ENCODE results near the gene SPRR2F. TPM values are rescaled to one million over a fixed set of nuclear protein-coding genes. Genes with fewer than 3 reads are reported as not detected.

SPRR2F gene
- total and polyA plus RNA-seq, 2 donors (not counting 3 experiments of a cell fraction or from before 2014, with no cell fraction given), result not detected

DNA sequence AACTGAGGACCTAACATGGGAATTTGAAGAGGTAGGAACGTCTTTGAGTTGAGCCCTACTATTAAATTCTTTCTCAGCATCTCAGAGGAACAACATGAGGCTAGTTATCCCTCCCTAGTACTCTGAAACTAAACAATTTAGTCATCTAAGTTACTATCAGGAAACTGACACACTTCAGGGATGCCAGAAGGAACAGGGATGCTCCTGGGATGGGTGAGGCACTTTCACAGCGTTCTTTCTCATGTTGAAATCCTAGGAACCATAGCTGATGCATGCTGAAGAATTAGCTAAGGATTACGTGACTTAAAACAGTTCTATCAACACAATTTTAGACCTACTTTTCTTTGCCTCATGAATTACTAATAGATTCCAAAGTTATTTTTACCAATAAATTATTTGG is 39.2 kb upstream of the SPRR2F start:
- Histone ChIP-seq H3K9me3 (replicated peaks; ENCODE audit: control insufficient read depth, insufficient read depth, low read length) (no peaks in the 10 kb centered on the region), H3K27me3 (ENCODE audit: control insufficient read depth in 2 of 2, insufficient read depth in 2 of 2, low read length in 2 of 2) (peaks cover 0 to 3% of the 10 kb centered on the region in 2 experiments), H4K20me1 (replicated peaks; ENCODE audit: control insufficient read depth, extremely low read depth, insufficient read depth, low read length) (no peaks in the 10 kb centered on the region), H3K27ac (ENCODE audit: insufficient read depth, low read depth, low read length) (no peak overlapping the region), H3K36me3 (ENCODE audit: control insufficient read depth in 2 of 2, extremely low read depth in 1 of 2, insufficient read depth in 2 of 2, low read length in 2 of 2) (no peaks in the 10 kb centered on the region), H2AFZ (ENCODE audit: low read depth, low read length) (no peak overlapping the region), H3K4me2 (ENCODE audit: insufficient read depth, low read length) (no peak overlapping the region), H3K9me1 (replicated peaks; ENCODE audit: control insufficient read depth, extremely low read depth, insufficient read depth, low read length) (no peaks in the 10 kb centered on the region), H3K79me2 (ENCODE audit: control insufficient read depth, insufficient read depth, low read length) (no peaks in the 10 kb centered on the region), H3K4me3 (replicated peaks in 1 of 3; ENCODE audit: insufficient read depth in 1 of 3, low read depth in 1 of 3, low read length in 3 of 3) (no peak overlapping the region), H3K4me1 (ENCODE audit: control insufficient read depth, extremely low read depth, insufficient read depth, low read length) (no peaks in the 10 kb centered on the region), H3K9ac (replicated peaks; ENCODE audit: extremely low read depth, insufficient read depth, low read length) (no peak overlapping the region)
- FAIRE-seq, result no peak
- CTCF ChIA-PET, result no interaction called here
- DNase-seq (ENCODE audit: low read depth, low spot score), result no peak
- intact Hi-C loops (cut with micrococcal nuclease), result no loop called here
- POLR2A ChIA-PET, result no interaction called here
- TF ChIP-seq POLR2A (IDR thresholded peaks at IDR 0.05; ENCODE audit: low read depth, low read length) (no peak), EZH2 (IDR thresholded peaks at IDR 0.05; ENCODE audit: borderline replicate concordance, low read depth, low read length, severe bottlenecking) (no peak), JUN (IDR thresholded peaks at IDR 0.05; ENCODE audit: borderline replicate concordance, insufficient read depth, insufficient read length, low read depth) (no peak), GATA2 (IDR thresholded peaks at IDR 0.05; ENCODE audit: insufficient read depth, insufficient read length, low read depth, low read length) (no peak), POLR2AphosphoS5 (IDR thresholded peaks at IDR 0.05; ENCODE audit: insufficient read depth, low read depth, low read length) (no peak), MYC (IDR thresholded peaks at IDR 0.05; ENCODE audit: low read depth, low read length) (no peak), FOS (IDR thresholded peaks at IDR 0.05; ENCODE audit: borderline replicate concordance, insufficient read depth, low read length) (no peak), CTCF (IDR thresholded peaks at IDR 0.05; ENCODE audit: extremely low read depth in 1 of 2, insufficient read depth in 1 of 2, low read depth in 1 of 2, low read length in 2 of 2) (no peak)
- TF ChIP-seq, protein P1, sequence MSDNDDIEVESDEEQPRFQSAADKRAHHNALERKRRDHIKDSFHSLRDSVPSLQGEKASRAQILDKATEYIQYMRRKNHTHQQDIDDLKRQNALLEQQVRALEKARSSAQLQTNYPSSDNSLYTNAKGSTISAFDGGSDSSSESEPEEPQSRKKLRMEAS (IDR thresholded peaks at IDR 0.05; ENCODE audit: insufficient read depth, insufficient read length), result no peak
- BruUV-seq (replicated peaks), result no TSS peak
- dilution Hi-C loops (cut with MboI; ENCODE audit: extremely low pct_ligation_motif_present, low sequenced_read_pairs), result no loop called here
